ENCODE data around the gene AP4B1.
"Not testable (repeated sequence)": the region's sequence is repeated elsewhere in the genome, so short reads cannot be mapped to it uniquely, and the experiment has no call there.

AP4B1 gene

GRCh38 chr1:113904674-113905434 is at the start of gene AP4B1, which contains the start of gene DCLRE1B:
Gene AP4B1, minus strand, starts transcription at chr1:113904799. Its CDS starts 82 bp downstream, at chr1:113904717.
Gene DCLRE1B, plus strand, starts transcription at chr1:113905326. Its CDS starts 261 bp downstream, at chr1:113905587.
- peak; percentile 99 for DNase-seq (ENCODE audit: low spot score)

GRCh38 chr1:113951719-113952118 is 47.1 kb upstream of the AP4B1 start:
- no peak for DNase-seq (ENCODE audit: low spot score)

- no peak for DNase-seq (ENCODE audit: low spot score)
Observed at GRCh38 chr1:113950908-113951307, 46.3 kb upstream of the AP4B1 start.

GRCh38 chr1:113949007-113949406 is 44.4 kb upstream of the AP4B1 start:
- DNase-seq (ENCODE audit: low spot score): no peak

- DNase-seq (ENCODE audit: low spot score): not testable (repeated sequence)
Observed at GRCh38 chr1:113948151-113948550, 43.6 kb upstream of the AP4B1 start.

GRCh38 chr1:113947388-113948107 is 42.9 kb upstream of the AP4B1 start:
- no peak for DNase-seq (ENCODE audit: low spot score)

GRCh38 chr1:113946678-113947387 is 42.2 kb upstream of the AP4B1 start:
- no peak for DNase-seq (ENCODE audit: low spot score)

- DNase-seq (ENCODE audit: low spot score): no peak
Observed at GRCh38 chr1:113946112-113946511, 41.5 kb upstream of the AP4B1 start.

GRCh38 chr1:113945329-113945728 is 40.7 kb upstream of the AP4B1 start:
- DNase-seq (ENCODE audit: low spot score): no peak

GRCh38 chr1:113943028-113943811 is 38.6 kb upstream of the AP4B1 start:
- no peak for DNase-seq (ENCODE audit: low spot score)

- no peak for DNase-seq (ENCODE audit: low spot score)
Observed at GRCh38 chr1:113942527-113942926, 37.9 kb upstream of the AP4B1 start.

GRCh38 chr1:113941245-113941559 is 36.6 kb upstream of the AP4B1 start:
- DNase-seq (ENCODE audit: low spot score): no peak

- DNase-seq (ENCODE audit: low spot score): no peak
Observed at GRCh38 chr1:113940365-113941244, 36.0 kb upstream of the AP4B1 start.

- no peak for DNase-seq (ENCODE audit: low spot score)
Observed at GRCh38 chr1:113938192-113938591, 33.6 kb upstream of the AP4B1 start.

- no peak for DNase-seq (ENCODE audit: low spot score)
Observed at GRCh38 chr1:113937146-113937545, 32.5 kb upstream of the AP4B1 start.

GRCh38 chr1:113935970-113936369 is 31.4 kb upstream of the AP4B1 start:
- no peak for DNase-seq (ENCODE audit: low spot score)

- no peak for DNase-seq (ENCODE audit: low spot score)
Observed at GRCh38 chr1:113935176-113935575, 30.6 kb upstream of the AP4B1 start.

- no peak for DNase-seq (ENCODE audit: low spot score)
Observed at GRCh38 chr1:113934511-113935055, 30.0 kb upstream of the AP4B1 start.

- DNase-seq (ENCODE audit: low spot score): no peak
Observed at GRCh38 chr1:113934006-113934405, 29.4 kb upstream of the AP4B1 start.

- DNase-seq (ENCODE audit: low spot score): no peak
Observed at GRCh38 chr1:113931451-113931851, 26.9 kb upstream of the AP4B1 start.
